H1 (cell line): ENCODE measurements around the gene CXCL14. TPM values are rescaled to one million over a fixed set of nuclear protein-coding genes. Genes with fewer than 3 reads are reported as not detected.

Experiments used
- CTCF ChIA-PET: fragments of 300-600 bp; sonication (Branson Sonifier 250); formaldehyde crosslinking; loops from one replicate; lab custom pipeline; 2021; ENCODE audit not compliant: partially characterized antibody; lab: Charles Lee
- POLR2A ChIA-PET: fragments of 300-600 bp; sonication (Branson Sonifier 250); formaldehyde crosslinking; loops from one replicate; lab custom pipeline; 2021; ENCODE audit warnings: inconsistent platforms; ENCODE audit not compliant: partially characterized antibody; lab: Charles Lee
- DNase-seq, 2 experiments: peaks; one replicate each; pipeline versions ENCODE4 v3.0.0 to v3.0.0-alpha.2; 2010 to 2022; ENCODE audit warnings: low spot score in 2 of 2, low read depth in 1 of 2, mixed read lengths in 1 of 2
- FAIRE-seq: peaks from 2 replicates; lab custom pipeline; 2011; peaks lifted over from hg19 to GRCh38; lab: Jason Lieb, UNC
- H2AFZ ChIP-seq: 2 replicates; pipeline ENCODE4 v1.8.1; 2012; ENCODE audit warnings: low read length, inconsistent platforms
- H2AK5ac ChIP-seq: 2 replicates; pipeline ENCODE4 v1.6.1; 2013; ENCODE audit warnings: low read depth, low read length
- H2BK120ac ChIP-seq: replicated peaks from 2 replicates; pipeline ENCODE3; 2013; ENCODE audit warnings: low read depth, low read length, inconsistent platforms
- H2BK12ac ChIP-seq: 2 replicates; pipeline ENCODE4 v1.6.1; 2013; ENCODE audit warnings: low read depth, low read length
- H2BK15ac ChIP-seq: 2 replicates; pipeline ENCODE4 v1.6.1; 2013; ENCODE audit warnings: low read length
- H2BK20ac ChIP-seq: 2 replicates; pipeline ENCODE4 v1.6.1; 2013; ENCODE audit warnings: low read length
- H2BK5ac ChIP-seq: 2 replicates; pipeline ENCODE4 v1.6.1; 2013; ENCODE audit warnings: low read depth, low read length
- H3K14ac ChIP-seq: 2 replicates; pipeline ENCODE4 v1.6.1; 2013; ENCODE audit warnings: inconsistent platforms; ENCODE audit not compliant: insufficient read length
- H3K18ac ChIP-seq: 2 replicates; pipeline ENCODE4 v1.6.1; 2013; ENCODE audit warnings: low read length; ENCODE audit errors: extremely low read depth
- H3K23ac ChIP-seq: 2 replicates; pipeline ENCODE4 v1.6.1; 2013; ENCODE audit warnings: inconsistent platforms; ENCODE audit not compliant: insufficient read length
- H3K23me2 ChIP-seq: 2 replicates; pipeline ENCODE4 v1.6.1; 2013; ENCODE audit warnings: low read depth, low read length
- H3K27ac ChIP-seq: 2 replicates; pipeline ENCODE4 v1.6.1; 2011; ENCODE audit warnings: low read depth, low read length, inconsistent platforms
- H3K27me3 ChIP-seq, 4 experiments: replicated peaks in 1 of 4; 1 replicate in 1 of 4; 2 replicates in 3 of 4; pipeline versions ENCODE4 v1.6.1 to v1.8.1; 2011 to 2013; ENCODE audit warnings: low read length in 3 of 4, mild to moderate bottlenecking in 3 of 4, inconsistent platforms in 2 of 4, mixed read lengths in 2 of 4, moderate library complexity in 1 of 4; ENCODE audit not compliant: control insufficient read depth in 3 of 4, insufficient read depth in 3 of 4; ENCODE audit errors: extremely low read depth in 1 of 4
- H3K36me3 ChIP-seq, 4 experiments: 2 replicates each; pipeline versions ENCODE4 v1.6.1 to v1.8.1; 2011 to 2013; ENCODE audit warnings: mild to moderate bottlenecking in 4 of 4, low read length in 3 of 4, moderate library complexity in 2 of 4, control low read depth in 1 of 4, inconsistent platforms in 1 of 4; ENCODE audit not compliant: insufficient read depth in 4 of 4, control insufficient read depth in 2 of 4
- H3K4ac ChIP-seq: replicated peaks from 2 replicates; pipeline ENCODE3; 2013; ENCODE audit warnings: low read length, low read depth, mixed read lengths, inconsistent platforms; ENCODE audit not compliant: insufficient read length
- H3K4me1 ChIP-seq, 4 experiments: replicated peaks in 1 of 4; 1 replicate in 1 of 4; 2 replicates in 3 of 4; pipeline versions ENCODE4 v1.6.1 to v1.8.1; 2011 to 2013; ENCODE audit warnings: low read length in 3 of 4, inconsistent platforms in 2 of 4, mixed read lengths in 1 of 4; ENCODE audit not compliant: insufficient read depth in 4 of 4, control insufficient read depth in 3 of 4
- H3K4me2 ChIP-seq, 2 experiments: 2 replicates each; pipeline versions ENCODE4 v1.6.1 to v1.8.1; 2011 to 2013; ENCODE audit warnings: low read depth in 2 of 2, low read length in 2 of 2, control low read depth in 1 of 2, inconsistent platforms in 1 of 2, mild to moderate bottlenecking in 1 of 2; ENCODE audit not compliant: insufficient read depth in 1 of 2
- H3K4me3 ChIP-seq, 4 experiments: fragments of 200-600, 300-600 bp in 1 of 4; sonication (generic), shearing (Covaris generic), sonication (Bioruptor Twin) in 1 of 4; 2 replicates each; pipeline versions ENCODE4 v1.5.1 to v1.8.1; 2011 to 2016; ENCODE audit warnings: low read length in 4 of 4, low read depth in 3 of 4, control low read depth in 2 of 4, inconsistent platforms in 2 of 4, mild to moderate bottlenecking in 2 of 4, mixed read lengths in 1 of 4, moderate library complexity in 1 of 4; ENCODE audit not compliant: insufficient read depth in 2 of 4; ENCODE audit errors: extremely low read depth in 1 of 4
- H3K56ac ChIP-seq: replicated peaks from 2 replicates; pipeline ENCODE3; 2013; ENCODE audit warnings: low read depth, mild to moderate bottlenecking, mixed read lengths, low read length, inconsistent platforms; ENCODE audit not compliant: insufficient read length
- H3K79me1 ChIP-seq: 2 replicates; pipeline ENCODE4 v1.6.1; 2013; ENCODE audit warnings: low read depth, low read length, control low read depth
- H3K79me2 ChIP-seq, 2 experiments: 2 replicates each; pipeline versions ENCODE4 v1.6.1 to v1.8.1; 2012 to 2013; ENCODE audit warnings: low read length in 2 of 2, mild to moderate bottlenecking in 2 of 2, inconsistent platforms in 1 of 2; ENCODE audit not compliant: insufficient read depth in 2 of 2, control insufficient read depth in 1 of 2
- H3K9ac ChIP-seq, 4 experiments: replicated peaks in 1 of 4; 1 replicate in 1 of 4; 2 replicates in 3 of 4; pipeline versions ENCODE4 v1.6.1 to v1.8.1; 2011 to 2013; ENCODE audit warnings: low read depth in 3 of 4, low read length in 3 of 4, control low read depth in 2 of 4, mild to moderate bottlenecking in 2 of 4, moderate library complexity in 2 of 4, inconsistent platforms in 1 of 4; ENCODE audit errors: extremely low read depth in 1 of 4
- H3K9me3 ChIP-seq, 2 experiments: 2 replicates each; pipeline versions ENCODE4 v1.6.1 to v1.8.1; 2012 to 2013; ENCODE audit warnings: mild to moderate bottlenecking in 2 of 2, moderate library complexity in 2 of 2, control low read depth in 1 of 2, inconsistent platforms in 1 of 2, low read depth in 1 of 2, low read length in 1 of 2, mixed read lengths in 1 of 2; ENCODE audit not compliant: insufficient read depth in 2 of 2
- H4K20me1 ChIP-seq, 2 experiments: replicated peaks in 1 of 2; 2 replicates each; pipeline versions ENCODE3 to v1.8.1; 2011 to 2013; ENCODE audit warnings: inconsistent platforms in 2 of 2, low read length in 2 of 2, mild to moderate bottlenecking in 1 of 2; ENCODE audit not compliant: insufficient read depth in 2 of 2, control insufficient read depth in 1 of 2
- H4K5ac ChIP-seq: 2 replicates; pipeline ENCODE4 v1.6.1; 2013; ENCODE audit warnings: low read length, low read depth, mixed read lengths, inconsistent platforms; ENCODE audit not compliant: insufficient read length
- H4K8ac ChIP-seq: 2 replicates; pipeline ENCODE4 v1.8.0; 2013; ENCODE audit warnings: mild to moderate bottlenecking, moderate library complexity, low read length, inconsistent platforms; ENCODE audit not compliant: insufficient read depth; ENCODE audit errors: extremely low read depth
- H4K91ac ChIP-seq: replicated peaks from 2 replicates; pipeline ENCODE3; 2013; ENCODE audit warnings: low read length, mixed read lengths, inconsistent platforms; ENCODE audit not compliant: insufficient read length
- ATF3 ChIP-seq: IDR thresholded peaks from 2 replicates; pipeline ENCODE4 v1.6.1; 2011; ENCODE audit warnings: low read depth, mild to moderate bottlenecking, low read length; ENCODE audit not compliant: insufficient read depth
- BRCA1 ChIP-seq: IDR thresholded peaks from 2 replicates; pipeline ENCODE4 v1.6.1; 2012; ENCODE audit warnings: low read depth, low read length, improper control_type of control experiment
- CHD1 ChIP-seq: IDR thresholded peaks from 2 replicates; pipeline ENCODE4 v1.6.1; 2012; ENCODE audit warnings: low read depth, low read length, improper control_type of control experiment
- EGR1 ChIP-seq: IDR thresholded peaks from 2 replicates; pipeline ENCODE4 v1.6.1; 2011; ENCODE audit warnings: low read depth, low read length, borderline replicate concordance
- HDAC6 ChIP-seq: IDR thresholded peaks from one replicate; pipeline ENCODE4 v1.7.1; 2012; ENCODE audit warnings: low read depth, mild to moderate bottlenecking, inconsistent platforms, low read length, moderate library complexity
- KDM1A ChIP-seq: fragments of 200-600, 300-600 bp; sonication (generic); IDR thresholded peaks from 2 replicates; pipeline ENCODE4 v1.7.1; 2016; ENCODE audit warnings: mild to moderate bottlenecking, low read length, borderline replicate concordance
- MAX ChIP-seq: IDR thresholded peaks from 2 replicates; pipeline ENCODE4 v1.6.1; 2012; ENCODE audit warnings: inconsistent platforms
- NRF1 ChIP-seq: IDR thresholded peaks from 2 replicates; pipeline ENCODE4 v1.6.1; 2011; ENCODE audit warnings: mild to moderate bottlenecking, low read depth, low read length, improper control_type of control experiment
- POLR2AphosphoS5 ChIP-seq: IDR thresholded peaks from 2 replicates; pipeline ENCODE4 v1.6.1; 2011; ENCODE audit warnings: low read depth, low read length
- SIN3A ChIP-seq, 2 experiments: IDR thresholded peaks in 1 of 2; conservative IDR thresholded peaks in 1 of 2; 2 replicates each; pipeline ENCODE4 v1.6.1; 2011 to 2012; ENCODE audit warnings: low read length in 2 of 2, improper control_type of control experiment in 1 of 2, low read depth in 1 of 2, mild to moderate bottlenecking in 1 of 2
- SIX5 ChIP-seq: IDR thresholded peaks from 2 replicates; pipeline ENCODE4 v1.6.1; 2011; ENCODE audit warnings: mild to moderate bottlenecking, low read depth, low read length
- SP1 ChIP-seq: IDR thresholded peaks from 2 replicates; pipeline ENCODE4 v1.6.1; 2011; ENCODE audit warnings: low read depth, low read length
- SP4 ChIP-seq: IDR thresholded peaks from 2 replicates; pipeline ENCODE4 v1.6.1; 2012; ENCODE audit warnings: low read length, inconsistent platforms
- TBP ChIP-seq: IDR thresholded peaks from 2 replicates; pipeline ENCODE4 v1.6.1; 2011; ENCODE audit warnings: low read depth, low read length, improper control_type of control experiment
- TEAD4 ChIP-seq: IDR thresholded peaks from 2 replicates; pipeline ENCODE4 v1.6.1; 2012; ENCODE audit warnings: low read depth, low read length, inconsistent platforms, mixed read lengths
- WGBS, 2 experiments: shearing (Covaris generic) in 1 of 2; methylation state at CpG; one replicate each; pipeline versions ENCODE4 v1.1.6 to v1.1.7; 2013 to 2015; ENCODE audit warnings: low lambda C conversion rate in 2 of 2, mixed read lengths in 2 of 2, inconsistent platforms in 1 of 2, low coverage in 1 of 2, missing lambda C conversion rate in 1 of 2; ENCODE audit not compliant: insufficient replicate concordance in 2 of 2, insufficient coverage in 1 of 2, insufficient read length in 1 of 2; ENCODE audit errors: extremely low coverage in 1 of 2, missing lambda C conversion rate in 1 of 2; 5-methylcytosine and 5-hydroxymethylcytosine counted together
- polyA plus RNA-seq, 7 experiments: library from polyadenylated mRNA; depleted of rRNA in 3 of 7; stranded (reverse) in 5 of 7; unstranded in 2 of 7; fragments of >200 nt in 5 of 7; fragments of 200-250 nt in 2 of 7; gene quantifications; 1 replicate in 5 of 7; 2 replicates in 1 of 7; 4 replicates in 1 of 7; pipeline versions ENCODE4 v1.2.1 to v1.2.3, GENCODE V29; 2011 to 2013; ENCODE audit warnings: missing spikeins in 2 of 7, mixed read lengths in 2 of 7
- total RNA-seq: library from RNA; stranded (reverse); fragmentation: NEBNext Ultra II Directional; extraction: Animal tissue kit (Norgen Biotek cat#: 25700); gene quantifications from 2 replicates; pipeline ENCODE4 v1.2.1, GENCODE V29; 2021

CXCL14 gene
- total and polyA plus RNA-seq, 2 of the 8 experiments (the other 6 are each of a cell fraction or from before 2014, with no cell fraction given): 1.5 to 1.8 TPM

GRCh38 chr5:135584918-135585317 is 6.1 kb upstream of the CXCL14 start:
- POLR2A ChIA-PET: no interaction called here
- TF ChIP-seq MAX (no peak), NRF1 (no peak), SP4 (no peak), EGR1 (no peak), TBP (no peak), SP1 (no peak), BRCA1 (no peak), CHD1 (no peak), SIX5 (no peak), KDM1A (no peak), HDAC6 (no peak), ATF3 (no peak), SIN3A (conservative IDR thresholded peaks at IDR 0.05 in 1 of 2, IDR thresholded peaks at IDR 0.05 in 1 of 2; ENCODE audit: low read depth in 1 of 2, low read length in 2 of 2) (no peak), POLR2AphosphoS5 (no peak), TEAD4 (no peak)

More at GRCh38 chr5:135584918-135585317, 6.1 kb upstream of the CXCL14 start:
- Histone ChIP-seq H3K27ac (no peak overlapping the region), H4K8ac (no peak overlapping the region; the same call in 1 of the 2 replicates), H3K56ac (no peak overlapping the region), H3K4ac (no peak overlapping the region), H4K5ac (no peak overlapping the region), H3K9me3 (0 out of 4 replicates have a peak, but pooled peaks cover 0 to 3% of the 10 kb centered on the region in 2 experiments), H3K23ac (no peak overlapping the region), H2AFZ (no peak overlapping the region), H3K4me3 (no peak overlapping the region), H3K14ac (no peak overlapping the region), H3K4me1 (no peaks in the 10 kb centered on the region; a peak in 1 of 7 replicates), H4K20me1 (peaks cover 0 to 1% of the 10 kb centered on the region in 2 experiments), H2AK5ac (no peak overlapping the region), H2BK120ac (no peak overlapping the region), H2BK20ac (no peak overlapping the region), H3K79me2 (no peaks in the 10 kb centered on the region), H3K27me3 (peaks cover 4 to 11% (median 7%) of the 10 kb centered on the region in 4 experiments), H2BK15ac (no peak overlapping the region), H3K23me2 (no peaks in the 10 kb centered on the region), H2BK5ac (no peak overlapping the region), H3K9ac (no peak overlapping the region), H3K79me1 (no peaks in the 10 kb centered on the region), H3K36me3 (no peaks in the 10 kb centered on the region), H3K18ac (no peak overlapping the region), H4K91ac (no peak overlapping the region), H2BK12ac (no peak overlapping the region), H3K4me2 (no peak overlapping the region)
- no peak for DNase-seq
- WGBS, 2 experiments: 94% methylated on average over 6 of the region's 6 CpGs; no CpG with 5 or more reads in 1 of the 2 experiments
- CTCF ChIA-PET: interaction anchor here (0.9 to 18.1 kb wide), 4 partner anchors 21 to 144 kb away, joined by 3 to 248 read pairs (median 4); no protein-coding TSS in a partner anchor
- no peak for FAIRE-seq
